D721Med (cell line): ENCODE results near the gene SNRK.

Experiments used
- DNase-seq: peaks from one replicate; pipeline ENCODE4 v3.0.0; 2011; ENCODE audit warnings: low spot score; ENCODE audit not compliant: insufficient read length
- FAIRE-seq: peaks from 2 replicates; lab custom pipeline; 2011; peaks lifted over from hg19 to GRCh38; lab: Jason Lieb, UNC
- CTCF ChIP-seq: IDR thresholded peaks from 2 replicates; pipeline ENCODE4 v1.5.1; 2012; ENCODE audit warnings: mild to moderate bottlenecking, control low read depth; ENCODE audit not compliant: insufficient read depth; ENCODE audit errors: missing control alignments

SNRK gene

GRCh38 chr3:43268636-43269035, 17.7 kb upstream of the SNRK start:
- no peak for FAIRE-seq
- TF ChIP-seq CTCF: no peak
- DNase-seq: no peak

DNA sequence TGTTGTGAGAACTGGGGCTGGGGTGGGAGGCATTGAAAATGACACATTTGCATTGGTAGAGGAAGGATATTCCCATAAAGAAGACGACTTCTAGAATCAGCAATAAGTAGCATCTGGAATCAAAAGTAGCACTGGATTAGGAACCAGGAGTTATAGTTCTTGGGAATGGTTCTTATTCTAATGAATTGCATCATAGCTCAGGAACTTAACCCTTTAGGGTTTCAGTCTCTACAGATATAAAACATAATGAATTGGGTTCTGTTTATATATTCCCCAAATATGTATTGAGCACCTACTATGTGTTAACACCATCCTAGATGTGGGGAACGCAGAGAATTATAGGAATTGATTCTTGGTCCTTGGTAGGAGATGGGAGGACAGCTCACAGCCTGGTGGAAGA, 16.3 kb upstream of the SNRK start:
- DNase-seq: no peak
- FAIRE-seq: no peak
- TF ChIP-seq CTCF: no peak

DNA sequence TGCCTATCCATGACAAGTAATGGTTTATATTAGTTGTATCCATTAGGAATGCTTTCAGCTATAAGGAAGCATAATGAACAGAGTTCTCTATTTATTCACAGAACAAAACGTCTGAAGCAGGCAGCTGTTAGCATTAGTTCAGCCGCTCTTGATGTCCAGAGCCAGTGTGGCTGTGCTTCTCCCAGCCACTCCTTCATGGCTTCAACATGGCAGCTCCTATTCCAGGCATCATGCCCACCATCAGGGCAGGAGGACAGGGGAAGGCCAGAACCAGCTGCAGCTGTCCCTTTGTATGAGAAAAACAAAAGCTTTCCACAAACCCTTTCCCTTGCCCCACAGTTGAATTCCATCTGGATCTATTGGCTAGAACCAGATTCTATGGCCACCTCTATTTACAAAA, 12.9 kb upstream of the SNRK start:
- no peak for FAIRE-seq

GRCh38 chr3:43279082-43279481, 7.3 kb upstream of the SNRK start:
- TF ChIP-seq CTCF: no peak
- no peak for DNase-seq
- FAIRE-seq: no peak

More for the DNA sequence above, 12.9 kb upstream of the SNRK start:
- no peak for TF ChIP-seq CTCF
- no peak for DNase-seq

- DNase-seq (no peak), FAIRE-seq (no peak)
- no peak for TF ChIP-seq CTCF
These were observed 6.8 kb upstream of the SNRK start for GRCh38 chr3:43279532-43279931.

DNA sequence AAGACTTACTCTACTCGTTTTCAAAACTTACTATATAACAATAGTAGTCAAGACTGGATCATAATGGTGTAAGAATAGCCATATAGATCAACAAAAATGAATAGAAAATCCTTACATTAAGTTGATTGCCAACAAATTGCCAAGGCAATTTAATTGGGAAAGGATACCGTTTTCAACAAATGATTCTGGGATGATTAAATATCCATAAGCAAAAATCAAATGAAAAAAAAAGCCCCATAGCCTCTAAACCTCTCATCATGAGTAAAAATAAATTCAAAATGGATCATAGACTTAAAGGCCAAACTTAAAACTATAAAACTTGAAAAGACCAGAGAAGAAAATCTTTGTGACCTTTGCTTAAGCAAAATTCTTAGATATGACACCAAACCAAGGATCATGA, 5.3 kb upstream of the SNRK start:
- no peak for FAIRE-seq
- TF ChIP-seq CTCF: no peak
- no peak for DNase-seq

DNA sequence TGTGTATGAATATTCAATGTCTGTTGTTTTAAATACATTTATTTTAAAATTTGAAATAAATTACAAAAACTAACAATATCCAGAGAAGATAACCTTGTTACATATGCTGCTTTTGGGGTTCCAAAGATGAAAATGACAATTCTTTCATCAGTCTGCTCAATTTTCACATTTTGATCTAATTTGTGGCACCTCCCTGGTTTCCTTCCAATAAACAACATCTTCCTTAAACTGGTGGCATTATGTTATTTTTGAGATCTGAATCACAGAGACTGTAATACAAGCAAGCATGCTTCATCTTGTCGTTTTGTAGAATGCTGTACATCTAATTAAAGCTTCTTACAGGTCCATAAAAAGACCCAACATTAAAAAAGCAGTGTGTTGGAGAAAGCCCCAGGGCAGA, 2.2 kb upstream of the SNRK start:
- no peak for TF ChIP-seq CTCF
- DNase-seq (no peak), FAIRE-seq (no peak)
